Head of caudate nucleus (tissue), 42 donors: ENCODE results near the gene DNASE1L3.

Source experiments
- DNase-seq, 42 donors: peaks; one replicate each; pipeline versions ENCODE4 v3.0.0 to v3.0.0-alpha.2; 2020 to 2021; ENCODE audit warnings: mixed read lengths in 7 of 42
- intact Hi-C: fragments of 100-400 bp; cut with DNase I; formaldehyde crosslinking; loops from one replicate; pipeline ENCODE4 v1.15.0; 2022

Gene DNASE1L3

DNA sequence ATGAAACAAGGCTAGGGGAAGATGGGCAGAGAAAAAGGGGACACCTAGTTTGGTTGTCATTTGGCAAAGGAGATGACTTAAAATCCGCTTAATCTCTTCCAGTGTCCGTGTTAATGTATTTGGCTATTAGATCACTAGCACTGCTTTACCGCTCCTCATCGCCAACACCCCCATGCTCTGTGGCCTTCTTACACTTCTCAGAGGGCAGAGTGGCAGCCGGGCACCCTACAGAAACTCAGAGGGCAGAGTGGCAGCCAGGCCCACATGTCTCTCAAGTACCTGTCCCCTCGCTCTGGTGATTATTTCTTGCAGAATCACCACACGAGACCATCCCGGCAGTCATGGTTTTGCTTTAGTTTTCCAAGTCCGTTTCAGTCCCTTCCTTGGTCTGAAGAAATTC is 39.6 kb downstream of the DNASE1L3 start:
- intact Hi-C loops: no loop called here
- no peak for DNase-seq

DNA sequence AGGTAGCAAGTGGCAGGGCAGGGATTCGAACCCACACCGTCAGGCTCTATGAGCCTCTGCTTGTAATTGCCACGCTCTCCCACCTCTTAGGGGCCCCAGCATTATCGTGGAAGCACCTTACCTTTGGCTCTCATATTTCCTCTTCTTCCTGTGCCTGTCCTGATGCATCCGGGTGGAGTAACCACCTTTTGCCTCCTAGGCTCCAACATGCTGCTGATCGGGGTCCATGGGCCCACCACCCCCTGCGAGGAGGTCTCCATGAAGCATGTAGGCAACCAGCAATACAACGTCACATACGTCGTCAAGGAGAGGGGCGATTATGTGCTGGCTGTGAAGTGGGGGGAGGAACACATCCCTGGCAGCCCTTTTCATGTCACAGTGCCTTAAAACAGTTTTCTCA is 40.4 kb downstream of the DNASE1L3 start:
- no peak for DNase-seq
- intact Hi-C loops: no loop called here

DNA sequence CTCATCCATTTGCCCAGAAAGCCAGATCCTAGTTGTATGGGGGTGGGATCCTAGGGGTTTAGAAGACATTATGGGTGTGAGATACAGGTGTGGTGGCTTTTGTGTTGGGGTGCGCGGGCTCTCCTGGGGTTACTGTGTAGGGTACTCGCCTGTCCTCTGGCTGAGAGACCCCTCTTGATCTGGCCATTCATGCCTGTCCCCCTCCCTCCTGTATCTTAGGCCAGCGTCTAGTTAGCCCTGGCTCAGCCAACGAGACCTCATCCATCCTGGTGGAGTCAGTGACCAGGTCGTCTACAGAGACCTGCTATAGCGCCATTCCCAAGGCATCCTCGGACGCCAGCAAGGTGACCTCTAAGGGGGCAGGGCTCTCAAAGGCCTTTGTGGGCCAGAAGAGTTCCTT is 41.4 kb downstream of the DNASE1L3 start:
- no peak for DNase-seq
- intact Hi-C loops: no loop called here

DNA sequence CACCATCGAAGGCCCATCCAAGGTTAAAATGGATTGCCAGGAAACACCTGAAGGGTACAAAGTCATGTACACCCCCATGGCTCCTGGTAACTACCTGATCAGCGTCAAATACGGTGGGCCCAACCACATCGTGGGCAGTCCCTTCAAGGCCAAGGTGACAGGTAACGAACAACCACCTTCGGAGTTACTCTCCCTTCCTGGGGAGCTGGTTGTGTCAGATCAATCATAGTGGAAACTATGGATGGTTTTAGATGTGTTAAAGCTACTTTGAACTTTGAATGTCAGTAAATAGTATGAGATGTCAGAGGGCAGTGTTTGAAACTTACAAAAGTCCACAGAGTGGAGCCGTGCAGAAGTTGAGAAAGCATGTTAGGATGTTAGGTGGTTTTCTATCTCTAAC is 42.3 kb downstream of the DNASE1L3 start:
- intact Hi-C loops: no loop called here

DNA sequence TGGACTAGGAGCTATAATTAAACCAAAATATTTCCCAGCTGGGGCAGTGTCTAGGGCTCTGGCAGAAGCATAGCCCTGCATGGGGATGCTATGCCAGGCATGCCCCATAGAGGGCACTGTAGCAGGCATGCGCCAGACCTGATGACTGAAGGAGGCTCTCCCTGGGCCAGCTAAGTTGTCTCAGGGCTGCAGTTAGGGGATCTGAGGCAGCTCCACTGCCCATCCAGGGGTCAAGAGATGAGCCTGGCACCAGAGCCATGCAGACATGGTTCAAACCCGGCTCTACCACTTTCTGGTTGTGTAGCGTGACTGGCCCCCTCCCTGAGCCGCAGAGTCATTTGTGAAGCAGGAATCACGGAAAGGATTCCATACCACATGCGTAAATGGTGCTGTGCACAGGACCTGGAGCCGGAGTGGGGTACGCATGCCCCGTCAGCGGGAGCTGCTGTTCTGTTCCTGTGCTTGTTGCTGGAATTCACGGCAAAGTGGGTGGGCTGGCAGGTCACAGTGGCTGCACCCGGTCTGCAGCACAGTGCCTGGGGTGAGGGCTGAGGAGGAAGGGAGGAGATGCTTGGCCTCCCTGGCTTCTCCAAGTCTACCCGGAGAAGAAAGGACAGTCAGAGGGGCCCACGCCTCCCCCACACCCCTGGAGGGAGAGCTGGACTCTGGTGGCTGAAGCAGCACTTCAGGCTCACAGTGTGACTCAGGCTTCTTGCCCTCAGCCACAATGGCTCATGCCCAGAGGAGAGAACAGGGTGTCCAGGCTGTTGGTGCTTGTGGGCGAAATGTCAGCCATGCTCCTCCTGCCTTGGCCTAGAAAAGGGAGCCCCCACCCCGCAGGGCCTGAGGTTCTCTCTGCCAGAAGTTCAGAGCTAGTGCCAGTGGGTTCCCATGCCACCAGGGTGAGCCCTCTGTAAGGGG is 43.1 kb downstream of the DNASE1L3 start:
- intact Hi-C loops: no loop called here
- DNase-seq: peak; percentile 20 to 89 (median 74)

More for the DNA sequence above, 42.3 kb downstream of the DNASE1L3 start:
- no peak for DNase-seq

DNA sequence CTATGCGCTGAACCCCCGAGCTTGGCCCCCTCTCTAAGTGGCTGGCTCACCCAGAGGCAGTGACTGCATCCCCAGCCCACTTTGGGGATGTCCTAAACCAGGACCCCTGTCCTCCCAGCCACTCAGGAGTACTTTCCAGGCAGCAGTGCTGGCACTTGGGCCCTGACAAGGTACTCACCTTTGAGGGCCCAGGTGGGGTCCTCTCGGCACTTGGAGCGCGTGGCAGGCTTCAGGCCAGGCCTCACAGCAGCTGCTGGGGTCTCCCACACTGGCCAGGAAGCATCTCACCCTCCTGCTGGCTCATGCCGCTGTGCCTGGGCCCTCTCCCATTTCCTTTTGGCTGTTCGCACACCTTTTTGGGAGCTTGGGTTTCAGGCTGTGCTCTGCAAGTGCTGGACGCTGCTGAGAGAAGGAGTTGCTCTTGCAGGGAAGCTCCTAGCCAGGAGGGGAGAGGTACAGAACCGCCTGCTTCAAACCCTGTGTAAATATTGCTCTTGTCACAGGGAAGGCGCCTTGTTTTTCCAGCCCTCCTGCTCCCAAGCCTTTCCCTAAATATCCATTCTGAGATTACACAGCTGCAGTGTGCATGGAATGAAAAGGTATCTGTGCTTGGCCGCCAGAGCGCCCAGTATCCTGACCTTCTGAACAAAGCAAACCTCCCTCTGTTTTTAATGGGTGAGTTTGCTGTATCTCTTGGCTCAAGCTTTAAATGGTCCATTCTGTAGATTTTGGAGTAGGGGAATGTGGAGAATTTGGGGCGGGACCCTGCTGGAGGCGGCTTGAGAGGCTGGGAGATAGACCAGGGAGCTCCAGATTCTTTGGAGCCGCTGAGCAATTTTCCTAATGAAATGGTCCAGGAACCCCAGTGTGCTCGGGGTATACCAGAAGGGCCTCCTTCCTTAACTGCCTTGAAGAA is 45.6 kb downstream of the DNASE1L3 start:
- no peak for DNase-seq
- intact Hi-C loops: no loop called here

DNA sequence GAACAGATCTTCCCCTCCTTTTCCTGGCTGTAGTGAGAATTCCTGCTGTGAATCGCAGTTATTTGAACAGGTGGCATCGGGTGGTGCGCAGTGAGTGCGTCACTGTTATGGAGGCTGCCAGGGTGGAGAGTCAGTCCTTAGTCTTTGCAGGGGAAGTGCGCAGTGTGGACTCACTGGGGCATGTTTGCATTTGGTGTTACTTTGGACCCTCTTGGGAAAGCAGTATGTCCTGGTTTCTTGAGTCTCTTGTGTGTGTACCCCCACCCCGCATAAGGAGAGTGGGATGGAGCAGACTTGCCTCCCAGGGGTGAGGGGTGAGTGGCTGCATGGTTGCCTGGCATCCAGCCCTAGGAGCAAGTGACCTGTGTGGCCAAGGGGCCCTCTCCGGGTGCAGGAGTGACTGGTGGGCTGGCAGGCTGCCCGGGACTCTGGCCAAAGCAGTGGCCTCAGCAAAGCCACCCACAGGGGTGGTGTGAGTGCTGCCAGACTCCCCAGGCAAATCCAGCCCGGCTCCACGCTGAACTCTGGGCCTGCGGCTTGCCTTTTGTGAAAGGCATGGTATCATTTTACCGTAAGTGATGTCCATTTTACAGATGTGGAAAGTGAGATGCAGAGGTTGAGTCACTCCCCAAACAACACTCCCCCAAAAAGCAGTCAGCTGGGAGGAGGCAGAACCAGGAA is 46.4 kb downstream of the DNASE1L3 start:
- DNase-seq: peak in 22 of 42 donors; percentile 25 to 64 (median 38)
- intact Hi-C loops: no loop called here

DNA sequence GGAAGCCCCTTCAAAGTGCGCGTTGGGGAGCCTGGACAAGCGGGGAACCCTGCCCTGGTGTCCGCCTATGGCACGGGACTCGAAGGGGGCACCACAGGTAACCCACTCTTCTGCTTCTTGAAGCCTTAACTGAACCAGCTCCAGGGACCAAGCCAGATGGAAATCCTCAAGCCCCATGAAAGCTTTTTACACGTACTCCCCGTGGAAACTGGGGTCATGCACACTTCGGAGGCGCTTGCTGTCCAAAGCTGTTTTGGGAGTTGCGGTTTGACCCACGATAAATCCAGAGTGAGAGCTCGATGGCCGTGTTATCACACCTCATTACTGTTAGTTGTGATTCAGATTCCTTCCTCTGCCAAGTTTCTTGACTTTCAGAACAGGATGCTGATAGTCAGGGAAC is 47.5 kb downstream of the DNASE1L3 start:
- intact Hi-C loops: no loop called here

DNA sequence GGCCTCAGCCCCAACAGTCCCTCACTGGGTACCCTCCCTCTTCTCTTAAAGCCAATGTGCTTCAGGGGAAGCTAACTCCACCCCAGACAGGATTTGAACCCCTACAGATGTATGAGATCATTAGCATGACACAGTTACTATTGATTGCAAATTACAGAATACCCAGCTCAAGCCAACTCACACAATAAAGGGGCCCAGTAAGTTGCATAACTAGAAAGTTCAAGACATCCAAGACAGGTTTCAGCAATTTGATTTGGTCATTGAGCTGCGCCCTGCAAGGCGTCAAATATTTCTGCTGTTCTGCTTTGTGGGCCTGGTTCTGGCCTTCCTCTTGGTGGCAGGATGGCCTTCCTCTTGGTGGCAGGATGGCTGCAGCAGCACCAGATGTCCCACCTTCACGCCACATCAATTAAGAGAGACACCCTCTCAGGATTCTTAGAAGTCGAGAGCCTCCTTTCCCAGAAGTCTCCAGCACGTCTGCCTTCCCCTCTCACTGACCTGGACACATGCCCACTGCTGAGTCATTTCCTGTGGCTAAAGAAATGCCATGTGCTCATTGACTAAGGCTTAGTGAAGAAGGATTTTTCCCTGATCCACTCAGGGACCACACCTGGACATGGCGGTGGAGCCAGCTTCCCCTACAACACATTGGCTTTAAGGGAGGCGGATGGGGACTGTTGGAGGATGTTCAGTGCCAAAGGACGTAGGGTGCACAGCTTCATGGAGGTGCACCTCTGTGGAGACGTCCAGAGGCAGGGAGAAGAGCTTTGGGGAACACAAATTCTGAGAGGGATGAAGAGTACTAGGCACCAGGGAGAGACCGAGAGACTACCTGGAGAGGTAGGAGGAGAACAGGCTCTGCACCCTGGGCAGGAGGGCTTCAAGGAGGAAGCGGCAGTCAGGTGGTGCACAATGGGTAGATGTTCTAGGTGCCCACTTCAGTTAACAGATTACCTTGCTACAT is 49.1 kb downstream of the DNASE1L3 start:
- intact Hi-C loops: no loop called here
- DNase-seq: no peak

More for the DNA sequence above, 47.5 kb downstream of the DNASE1L3 start:
- DNase-seq: no peak

DNA sequence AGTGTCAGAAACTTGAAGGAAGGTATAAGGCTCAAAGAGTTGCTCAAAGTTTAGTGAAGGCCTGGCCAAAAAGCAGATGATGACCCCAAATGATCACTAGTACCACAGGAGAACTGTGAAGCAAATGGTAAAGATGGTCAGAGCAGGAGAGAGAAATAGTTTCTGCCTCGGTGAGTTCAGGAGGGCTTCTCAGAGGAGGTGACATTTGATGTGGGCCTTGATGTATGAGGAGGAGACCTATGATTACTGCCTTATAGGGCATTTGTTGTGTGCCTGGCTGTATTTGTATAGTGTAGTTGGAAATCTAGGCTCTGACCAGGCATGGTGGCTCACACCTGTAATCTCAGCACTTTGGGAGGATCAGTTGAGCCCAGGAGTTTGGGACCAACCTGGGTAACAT is 50.4 kb downstream of the DNASE1L3 start:
- intact Hi-C loops: no loop called here

DNA sequence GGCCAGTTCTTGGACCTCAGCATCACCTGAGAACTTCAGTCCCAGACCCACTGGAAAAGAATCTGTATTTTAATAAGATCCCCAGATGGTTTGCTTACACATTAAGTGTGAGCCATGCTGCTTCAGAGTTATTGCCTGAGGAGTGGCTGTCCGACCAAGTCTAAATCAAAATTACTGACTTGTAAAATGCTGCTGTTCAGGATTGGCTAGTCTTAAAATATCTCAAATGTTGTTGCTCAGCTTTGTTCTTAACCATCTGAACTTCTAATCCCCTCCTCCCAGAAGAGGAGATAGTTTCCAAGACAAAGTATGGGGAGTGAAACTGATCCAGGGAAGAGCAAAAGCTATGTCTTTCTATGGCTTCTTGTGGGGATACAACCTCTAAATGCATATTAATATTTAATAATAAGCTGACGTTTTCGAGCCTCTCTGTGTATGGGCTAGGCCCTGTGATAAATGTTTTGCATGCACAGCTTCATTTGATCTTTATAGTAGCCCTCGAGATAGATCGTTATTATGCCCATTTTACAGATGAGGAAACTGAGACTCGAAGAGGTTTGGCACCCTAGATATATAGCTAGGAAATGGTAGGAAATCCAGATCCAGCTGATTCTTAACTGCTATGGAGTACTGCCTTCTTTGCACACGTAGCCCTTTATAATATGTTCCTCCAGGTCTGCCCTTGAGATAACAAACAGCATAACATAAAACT is 52.2 kb downstream of the DNASE1L3 start:
- intact Hi-C loops: no loop called here
- no peak for DNase-seq

More for the DNA sequence above, 50.4 kb downstream of the DNASE1L3 start:
- DNase-seq: no peak

DNA sequence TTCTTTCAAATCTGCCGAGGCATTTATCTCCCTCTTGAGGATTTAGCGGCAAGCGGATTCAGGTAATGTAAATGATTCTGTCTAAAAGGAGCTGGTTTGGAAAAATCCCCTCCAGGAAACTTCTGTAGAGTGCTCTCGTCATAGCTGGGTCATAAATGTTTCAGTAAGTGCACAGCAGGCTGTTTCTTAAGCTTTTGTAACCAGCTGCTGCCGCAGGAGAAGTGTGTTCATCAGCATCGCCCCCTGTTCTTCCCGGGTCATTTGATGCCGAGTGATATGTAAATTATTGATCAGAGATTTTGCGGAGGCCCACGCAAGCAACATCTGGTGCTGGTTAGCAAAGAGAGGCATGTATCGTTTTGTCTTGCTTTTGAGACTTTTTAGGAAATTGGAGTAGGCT is 53.1 kb downstream of the DNASE1L3 start:
- intact Hi-C loops: no loop called here
- no peak for DNase-seq

DNA sequence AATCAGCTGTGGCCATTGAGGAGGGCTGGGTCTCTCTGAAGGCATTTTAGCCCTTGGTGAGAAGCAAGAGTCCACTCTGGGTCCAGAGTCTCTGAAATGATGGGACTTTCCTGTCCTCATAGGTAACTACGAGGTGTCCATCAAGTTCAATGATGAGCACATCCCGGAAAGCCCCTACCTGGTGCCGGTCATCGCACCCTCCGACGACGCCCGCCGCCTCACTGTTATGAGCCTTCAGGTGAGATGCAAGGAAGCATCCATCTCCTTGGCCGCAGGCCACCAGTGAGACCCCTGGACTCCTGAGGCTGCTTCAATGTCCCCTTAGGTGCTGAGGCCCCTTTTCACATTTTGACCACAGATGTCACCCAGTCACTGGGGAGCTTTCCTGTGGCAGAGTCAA is 54.9 kb downstream of the DNASE1L3 start:
- no peak for DNase-seq
- intact Hi-C loops: no loop called here

DNA sequence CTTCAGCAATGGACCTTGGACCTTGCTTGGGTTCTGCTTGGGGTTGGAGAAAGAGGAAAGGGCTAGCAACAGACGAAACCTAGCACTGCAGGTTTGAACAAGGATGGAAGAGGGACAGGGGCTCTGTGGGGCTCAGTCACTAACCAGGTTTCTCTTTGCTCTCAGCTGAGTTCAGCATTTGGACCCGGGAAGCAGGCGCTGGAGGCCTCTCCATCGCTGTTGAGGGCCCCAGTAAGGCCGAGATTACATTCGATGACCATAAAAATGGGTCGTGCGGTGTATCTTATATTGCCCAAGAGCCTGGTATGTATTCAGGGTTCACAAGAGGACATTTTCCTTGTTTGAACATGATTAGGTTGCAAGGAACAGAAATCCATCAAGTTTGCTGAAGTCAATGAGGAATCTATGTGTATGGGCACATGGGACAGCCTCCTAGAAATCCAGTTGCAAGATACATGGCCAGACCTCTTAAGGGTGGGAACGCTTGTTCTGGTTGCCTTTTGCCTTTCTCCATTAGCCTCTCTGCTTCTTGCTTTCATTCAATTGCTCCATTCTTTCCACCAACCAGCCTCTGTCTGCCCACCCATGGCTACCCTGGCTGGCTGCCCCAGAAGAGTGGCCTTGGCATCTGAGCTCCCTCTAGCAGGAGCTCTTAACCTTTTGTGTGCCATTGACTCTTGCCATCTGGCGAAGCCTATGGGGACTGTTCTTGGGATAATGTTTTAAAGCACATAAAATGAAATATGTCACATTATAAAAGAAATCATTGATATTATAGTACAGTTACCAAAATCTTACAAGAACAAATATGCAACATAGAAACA is 55.9 kb downstream of the DNASE1L3 start:
- peak in 18 of 42 donors; percentile 32 to 55 (median 51) for DNase-seq
- intact Hi-C loops: no loop called here

DNA sequence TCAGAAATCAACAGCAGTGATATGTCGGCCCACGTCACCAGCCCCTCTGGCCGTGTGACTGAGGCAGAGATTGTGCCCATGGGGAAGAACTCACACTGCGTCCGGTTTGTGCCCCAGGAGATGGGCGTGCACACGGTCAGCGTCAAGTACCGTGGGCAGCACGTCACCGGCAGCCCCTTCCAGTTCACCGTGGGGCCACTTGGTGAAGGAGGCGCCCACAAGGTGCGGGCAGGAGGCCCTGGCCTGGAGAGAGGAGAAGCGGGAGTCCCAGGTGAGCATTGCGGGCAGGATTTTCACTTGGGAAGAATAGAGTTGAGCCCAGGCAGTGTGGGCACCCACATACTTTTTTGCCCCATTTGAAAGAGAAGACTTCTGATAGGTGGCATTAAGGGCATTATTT is 57.4 kb downstream of the DNASE1L3 start:
- intact Hi-C loops: no loop called here

DNA sequence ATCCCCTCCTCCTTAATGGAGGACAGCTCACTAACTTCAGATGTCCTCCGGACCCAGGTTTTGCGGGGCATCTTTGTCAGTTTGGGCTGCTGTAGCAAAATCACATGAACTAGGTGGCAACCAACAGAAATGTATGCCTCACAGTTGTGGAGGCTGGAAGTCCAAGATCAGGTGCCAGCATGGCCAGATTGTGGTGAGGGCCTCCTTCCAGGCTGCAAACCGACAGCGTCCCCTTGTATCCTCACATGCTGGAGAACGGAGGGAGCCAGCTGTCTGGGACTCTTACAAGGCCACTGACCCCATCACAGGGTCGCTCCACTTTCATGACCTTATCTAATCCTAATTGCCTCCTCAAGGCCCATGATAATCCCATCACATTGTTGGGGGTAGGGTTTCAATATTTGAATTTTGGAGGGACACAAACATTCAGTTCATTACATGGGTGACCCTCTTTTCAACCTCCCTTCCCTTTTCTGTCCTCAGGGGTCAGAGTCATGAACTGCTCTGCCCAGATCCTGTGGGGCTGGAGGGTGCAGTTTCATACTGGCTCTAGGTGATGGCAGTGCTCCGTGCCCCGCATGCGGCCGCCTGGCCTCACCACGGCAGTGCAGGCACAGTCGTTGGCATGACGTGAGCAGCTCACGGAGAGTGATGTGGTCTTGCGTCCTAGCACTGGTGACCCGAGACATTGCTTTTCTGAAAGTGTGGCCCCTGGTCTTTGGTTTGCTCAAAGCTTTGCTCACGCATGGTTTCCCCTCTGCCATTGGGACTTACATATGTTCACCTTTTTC is 58.4 kb downstream of the DNASE1L3 start:
- DNase-seq: no peak
- intact Hi-C loops: no loop called here

More for the DNA sequence above, 57.4 kb downstream of the DNASE1L3 start:
- DNase-seq: no peak
